Inflammatory macrophage treated with lipopolysaccharide for 4 hours (primary cell): ENCODE measurements around the gene IQCM.
"Not testable (repeated sequence)": the region's sequence is repeated elsewhere in the genome, so short reads cannot be mapped to it uniquely, and the experiment has no call there.

ENCODE experiments used
- DNase-seq: peaks from one replicate; pipeline ENCODE4 v3.0.0-alpha.2; 2020

IQCM gene

GRCh38 chr4:149426461-149426860, 389.2 kb downstream of the IQCM start:
- no peak for DNase-seq

DNA sequence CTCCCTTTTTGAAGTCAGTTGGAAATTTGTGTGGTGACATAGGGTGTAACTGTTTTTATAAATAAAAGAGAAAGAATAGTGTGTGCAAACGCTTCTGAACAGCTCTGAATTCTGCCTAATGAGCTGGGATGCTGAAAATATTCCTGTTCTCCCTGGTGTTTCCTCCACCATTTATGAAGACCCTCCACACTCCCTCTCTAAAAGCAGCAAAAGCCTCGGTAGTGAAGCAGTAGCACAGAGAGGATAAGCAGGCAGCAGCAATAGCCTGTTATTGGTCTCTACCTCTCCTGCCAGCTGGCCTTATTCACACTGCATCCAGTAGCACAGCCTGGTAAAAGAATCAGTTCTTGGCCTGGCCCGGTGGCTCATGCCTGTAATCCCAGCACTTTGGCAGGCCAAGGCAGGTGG, 406.1 kb downstream of the IQCM start:
- DNase-seq, result no peak

DNA sequence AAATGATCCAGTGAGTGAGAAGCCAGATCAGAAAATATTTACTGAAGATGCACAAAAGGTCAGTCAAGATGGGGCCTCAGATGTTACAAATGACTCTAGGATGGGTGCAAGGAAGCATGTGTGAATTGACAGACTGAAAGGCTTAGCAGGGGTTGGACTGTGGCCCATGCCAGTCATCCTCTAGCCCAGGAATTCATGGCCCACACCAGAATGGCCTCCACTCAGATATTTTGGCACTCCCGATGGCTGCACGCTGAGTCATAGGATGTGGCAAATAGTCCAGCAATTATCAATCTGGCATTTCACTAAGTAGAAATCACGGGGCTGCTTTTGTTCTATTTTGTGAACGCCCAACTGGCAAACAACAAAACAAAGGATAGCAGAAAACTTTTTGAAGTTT, 406.5 kb downstream of the IQCM start:
- no peak for DNase-seq

DNA sequence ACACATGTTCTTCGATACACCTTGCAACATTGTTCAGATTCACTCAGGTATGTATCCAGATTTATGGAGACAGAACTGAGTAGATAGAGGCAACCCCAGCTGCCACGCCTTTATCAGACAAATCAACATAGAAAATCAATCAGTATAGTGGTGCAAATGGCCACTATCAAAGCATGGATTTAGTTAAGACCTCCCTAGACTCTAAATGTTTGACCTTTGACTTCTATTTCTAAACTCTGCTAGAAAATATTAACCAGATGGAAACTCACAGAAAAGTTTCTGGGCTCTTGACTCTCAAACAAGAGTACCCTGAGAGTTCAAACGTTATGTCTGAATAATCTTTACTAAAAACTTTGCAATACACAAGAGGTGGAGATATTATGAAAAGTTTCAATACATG, 411.5 kb downstream of the IQCM start:
- DNase-seq, result no peak

GRCh38 chr4:149403081-149403480, 412.6 kb downstream of the IQCM start:
- no peak for DNase-seq

DNA sequence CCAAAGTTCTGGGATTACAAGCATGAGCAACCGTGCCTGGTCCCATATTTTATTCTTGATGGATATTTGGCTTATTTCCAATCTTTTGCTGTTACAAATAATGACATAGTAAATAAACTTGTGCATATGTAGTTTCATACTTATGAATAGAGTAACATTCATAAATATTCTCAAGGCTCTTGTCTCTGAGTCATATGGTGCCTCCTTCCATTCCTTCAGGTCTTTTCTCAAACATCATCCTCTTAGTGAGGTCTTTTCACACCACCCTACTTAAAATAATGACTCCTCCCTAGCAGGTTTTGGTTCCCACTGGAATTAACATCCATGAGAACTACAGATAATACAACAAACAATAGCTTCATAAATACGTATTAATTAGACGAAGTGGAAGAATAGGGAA, 416.6 kb downstream of the IQCM start:
- no peak for DNase-seq

DNA sequence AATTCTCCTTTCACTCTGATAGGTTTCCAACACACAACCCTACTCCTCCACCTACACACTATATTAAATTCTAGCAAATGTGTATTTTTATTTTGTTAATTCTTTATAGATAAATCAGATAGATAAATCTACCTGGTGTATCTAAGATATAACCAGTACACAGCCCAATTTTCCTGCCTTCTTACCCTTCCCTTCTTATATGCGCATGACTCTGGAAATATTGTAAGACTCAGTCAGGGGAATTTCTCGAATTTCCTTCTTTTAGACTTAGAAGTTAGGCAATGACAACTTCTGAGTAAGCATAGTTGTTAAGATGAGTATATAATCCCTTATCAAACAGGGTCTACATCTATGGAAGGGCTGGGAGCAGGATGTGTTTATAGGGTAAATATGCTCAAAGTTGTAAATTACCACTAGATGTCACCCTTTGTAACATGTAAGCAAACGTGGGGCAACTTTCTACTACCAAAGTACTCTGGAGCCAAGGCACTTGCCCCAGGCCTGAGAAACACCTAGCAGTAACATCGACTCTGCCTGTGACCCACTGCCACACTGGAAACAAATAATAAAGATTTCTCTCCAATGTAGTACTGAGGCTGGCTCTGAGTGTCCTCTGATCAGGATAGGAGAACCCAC, 444.7 kb downstream of the IQCM start:
- DNase-seq, result peak; percentile 4

- DNase-seq, result no peak
These were observed 445.6 kb downstream of the IQCM start for GRCh38 chr4:149370002-149370401.

GRCh38 chr4:149353241-149353640, 462.4 kb downstream of the IQCM start:
- no peak for DNase-seq

- DNase-seq, result no peak
These were observed 466.1 kb downstream of the IQCM start for GRCh38 chr4:149349541-149349940.

- DNase-seq, result no peak
These were observed 468.5 kb downstream of the IQCM start for GRCh38 chr4:149347139-149347538.

GRCh38 chr4:149345424-149345823, 470.2 kb downstream of the IQCM start:
- no peak for DNase-seq

DNA sequence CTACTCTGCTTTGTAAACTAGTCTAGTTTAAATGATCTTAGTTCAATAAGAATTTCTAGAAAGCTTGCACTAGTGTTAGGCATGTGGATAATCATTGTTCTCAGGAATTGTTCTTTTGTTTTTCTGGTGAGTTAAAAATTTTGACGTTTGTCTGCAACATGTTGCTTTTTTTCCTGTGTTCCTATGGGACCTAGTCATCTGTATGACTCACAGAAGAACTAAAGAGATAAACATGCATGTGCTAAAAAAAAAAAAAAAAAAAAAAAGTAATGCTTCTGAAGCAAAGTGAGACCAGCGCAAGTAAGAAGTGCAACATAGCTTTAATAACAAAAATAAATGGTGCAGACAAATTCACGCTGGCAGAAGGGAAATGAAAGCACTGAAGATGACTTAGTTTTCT, 471.2 kb downstream of the IQCM start:
- DNase-seq, result no peak

GRCh38 chr4:149343614-149344013, 472.0 kb downstream of the IQCM start:
- DNase-seq, result no peak

- DNase-seq, result not testable (repeated sequence)
These were observed 474.5 kb downstream of the IQCM start for GRCh38 chr4:149341117-149341516.

GRCh38 chr4:149328161-149328560, 487.5 kb downstream of the IQCM start:
- no peak for DNase-seq

DNA sequence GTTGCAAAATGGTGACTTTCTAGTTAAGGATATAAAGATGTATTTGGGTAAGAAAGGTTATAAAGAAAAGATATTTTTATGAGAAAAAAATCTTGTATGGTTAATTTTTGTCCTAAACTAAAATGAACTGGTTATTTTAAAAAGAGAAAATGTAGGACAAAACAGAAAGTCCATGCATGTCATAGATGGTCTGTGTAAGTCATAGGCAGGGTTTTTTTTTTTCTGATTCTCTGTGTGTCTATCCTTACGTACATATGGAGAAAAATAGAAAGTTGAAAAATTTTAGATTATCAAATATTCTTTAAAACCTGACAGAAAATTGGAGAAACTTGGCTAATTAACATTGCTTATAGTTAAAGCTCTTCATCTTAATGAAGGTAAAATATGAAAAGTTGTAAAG, 493.4 kb downstream of the IQCM start:
- DNase-seq, result no peak

GRCh38 chr4:149321438-149321837, 494.2 kb downstream of the IQCM start:
- DNase-seq, result no peak

- no peak for DNase-seq
These were observed 504.6 kb downstream of the IQCM start for GRCh38 chr4:149311076-149311475.

- DNase-seq, result no peak
These were observed 509.1 kb downstream of the IQCM start for GRCh38 chr4:149306537-149306936.
